CD4-positive, alpha-beta T cell treated with Interleukin-15 for 4 hours (primary cell): ENCODE results near the gene EN2.

ENCODE experiments used
- DNase-seq: peaks from one replicate; pipeline ENCODE4 v3.0.0-alpha.2; 2020; ENCODE audit warnings: low spot score

Gene EN2

GRCh38 chr7:155464183-155464582, 6.3 kb downstream of the EN2 start:
- DNase-seq = no peak

- DNase-seq = no peak
Observed at GRCh38 chr7:155464948-155465739, 7.2 kb downstream of the EN2 start.

GRCh38 chr7:155465761-155466141, 7.8 kb downstream of the EN2 start:
- DNase-seq = no peak

- DNase-seq = no peak
Observed at GRCh38 chr7:155466142-155466813, 8.3 kb downstream of the EN2 start.

- DNase-seq = no peak
Observed at GRCh38 chr7:155466814-155467733, 9.1 kb downstream of the EN2 start.

GRCh38 chr7:155467846-155468784, 10.2 kb downstream of the EN2 start:
- no peak for DNase-seq

- no peak for DNase-seq
Observed at GRCh38 chr7:155468785-155469148, 10.8 kb downstream of the EN2 start.

GRCh38 chr7:155469311-155470185, 11.6 kb downstream of the EN2 start:
- no peak for DNase-seq

- DNase-seq = no peak
Observed at GRCh38 chr7:155470186-155470487, 12.2 kb downstream of the EN2 start.

- no peak for DNase-seq
Observed at GRCh38 chr7:155470686-155471638, 13.0 kb downstream of the EN2 start.

- no peak for DNase-seq
Observed at GRCh38 chr7:155471718-155472117, 13.8 kb downstream of the EN2 start.

- no peak for DNase-seq
Observed at GRCh38 chr7:155477476-155477875, 19.5 kb downstream of the EN2 start.

GRCh38 chr7:155481764-155482163, 23.8 kb downstream of the EN2 start:
- no peak for DNase-seq

- DNase-seq = no peak
Observed at GRCh38 chr7:155482511-155483183, 24.7 kb downstream of the EN2 start.

- DNase-seq = no peak
Observed at GRCh38 chr7:155483245-155483644, 25.3 kb downstream of the EN2 start.

GRCh38 chr7:155483868-155484325, 26.0 kb downstream of the EN2 start:
- DNase-seq = no peak

- no peak for DNase-seq
Observed at GRCh38 chr7:155484483-155485399, 26.8 kb downstream of the EN2 start.
